Activated CD4-positive, alpha-beta T cell treated with anti-CD3 and anti-CD28 coated beads, Interleukin-2, amount 10 ng/mL, durations not matched to agents 24 days and 14 days (primary cell): ENCODE results near the gene RBM4B. TPM values are rescaled to one million over a fixed set of nuclear protein-coding genes. Genes with fewer than 3 reads are reported as not detected.

Experiments used
- DNase-seq: peaks from one replicate; pipeline ENCODE4 v3.0.0; 2022
- H3K27ac Mint-ChIP-seq: one replicate; pipeline ENCODE4 v1.8.0; 2022; ENCODE audit warnings: mild to moderate bottlenecking, mixed read lengths
- H3K27me3 Mint-ChIP-seq: one replicate; pipeline ENCODE4 v1.8.0; 2022; ENCODE audit warnings: mixed read lengths
- H3K36me3 Mint-ChIP-seq: one replicate; pipeline ENCODE4 v1.8.0; 2022; ENCODE audit warnings: low read depth, mild to moderate bottlenecking, mixed read lengths
- H3K4me1 Mint-ChIP-seq: one replicate; pipeline ENCODE4 v1.8.0; 2021; ENCODE audit warnings: mixed read lengths
- H3K4me3 Mint-ChIP-seq: one replicate; pipeline ENCODE4 v1.8.0; 2022; ENCODE audit warnings: mild to moderate bottlenecking, moderate library complexity, mixed read lengths
- H3K9me3 Mint-ChIP-seq: one replicate; pipeline ENCODE4 v1.8.0; 2021; ENCODE audit warnings: mixed read lengths
- intact Hi-C: fragments of 100-400 bp; cut with micrococcal nuclease; formaldehyde crosslinking; loops from one replicate; pipeline ENCODE4 v1.15.1; 2023
- total RNA-seq: library from RNA; stranded (reverse); gene quantifications from 2 replicates; pipeline ENCODE4 v1.2.3, GENCODE V29; 2022

Gene RBM4B
- total RNA-seq, 1 donor from 2014 or later, result 15.6 TPM

GRCh38 chr11:66686801-66687750 lies 9.4 kb upstream of the RBM4B start:
- no peak for DNase-seq
- Mint-ChIP-seq H3K27ac (no peak overlapping the region), H3K4me1 (no peaks in the 10 kb centered on the region), H3K27me3 (no peaks in the 10 kb centered on the region), H3K4me3 (no peak overlapping the region), H3K36me3 (no peaks in the 10 kb centered on the region), H3K9me3 (no peaks in the 10 kb centered on the region)
- intact Hi-C loops, result no loop called here

- DNase-seq, result no peak
Observed at GRCh38 chr11:66686100-66686785, 8.6 kb upstream of the RBM4B start.

GRCh38 chr11:66685276-66686099 lies 7.8 kb upstream of the RBM4B start:
- Mint-ChIP-seq H3K9me3 (no peaks in the 10 kb centered on the region), H3K4me1 (no peaks in the 10 kb centered on the region), H3K36me3 (no peaks in the 10 kb centered on the region), H3K4me3 (no peak overlapping the region), H3K27me3 (no peaks in the 10 kb centered on the region), H3K27ac (no peak overlapping the region)
- no peak for DNase-seq
- intact Hi-C loops, result no loop called here

More at GRCh38 chr11:66686100-66686785, 8.6 kb upstream of the RBM4B start:
- Mint-ChIP-seq H3K4me1 (no peaks in the 10 kb centered on the region), H3K4me3 (no peak overlapping the region), H3K27me3 (no peaks in the 10 kb centered on the region), H3K36me3 (no peaks in the 10 kb centered on the region), H3K27ac (no peak overlapping the region), H3K9me3 (no peaks in the 10 kb centered on the region)
- intact Hi-C loops, result no loop called here

- Mint-ChIP-seq H3K4me1 (no peaks in the 10 kb centered on the region), H3K27me3 (no peaks in the 10 kb centered on the region), H3K4me3 (no peak overlapping the region), H3K9me3 (no peaks in the 10 kb centered on the region), H3K36me3 (no peaks in the 10 kb centered on the region), H3K27ac (no peak overlapping the region)
- intact Hi-C loops, result no loop called here
- no peak for DNase-seq
Observed at GRCh38 chr11:66684635-66685034, 6.9 kb upstream of the RBM4B start.

GRCh38 chr11:66683877-66684276 lies 6.2 kb upstream of the RBM4B start:
- no peaks in the 10 kb centered on the region for H3K4me1 Mint-ChIP-seq
- no peak overlapping the region for H3K27ac Mint-ChIP-seq
- no peaks in the 10 kb centered on the region for H3K36me3 Mint-ChIP-seq
- no peak overlapping the region for H3K4me3 Mint-ChIP-seq
- no peaks in the 10 kb centered on the region for H3K27me3 Mint-ChIP-seq
- DNase-seq, result no peak
- H3K9me3 Mint-ChIP-seq, result no peaks in the 10 kb centered on the region
- intact Hi-C loops, result no loop called here

- DNase-seq, result no peak
- Mint-ChIP-seq H3K9me3 (no peaks in the 10 kb centered on the region), H3K4me1 (peaks cover 19% of the 10 kb centered on the region), H3K27ac (no peak overlapping the region), H3K4me3 (no peak overlapping the region), H3K36me3 (peaks cover 8% of the 10 kb centered on the region), H3K27me3 (no peaks in the 10 kb centered on the region)
- intact Hi-C loops, result no loop called here
Observed at GRCh38 chr11:66680966-66681645, 3.4 kb upstream of the RBM4B start.

- intact Hi-C loops, result loop anchor here (1.0 kb wide), 3 partner anchors 39 to 197 kb away; partner anchors contain the start of genes DPP3, RBM14 and RBM4
- Mint-ChIP-seq H3K4me3 (peak overlapping the region; percentile 96), H3K27me3 (no peaks in the 10 kb centered on the region), H3K9me3 (no peaks in the 10 kb centered on the region), H3K36me3 (peaks cover 16% of the 10 kb centered on the region), H3K27ac (peak overlapping the region; percentile 99), H3K4me1 (peaks cover 34% of the 10 kb centered on the region)
- no peak for DNase-seq
Observed at GRCh38 chr11:66676931-66677598, 622 bp downstream of the RBM4B start.

GRCh38 chr11:66676282-66676919 lies 1.3 kb downstream of the RBM4B start:
- H3K4me3 Mint-ChIP-seq, result peak overlapping the region; percentile 96
- peaks cover 34% of the 10 kb centered on the region for H3K4me1 Mint-ChIP-seq
- intact Hi-C loops, result no loop called here
- H3K27me3 Mint-ChIP-seq, result no peaks in the 10 kb centered on the region
- H3K9me3 Mint-ChIP-seq, result no peaks in the 10 kb centered on the region
- peak overlapping the region; percentile 99 for H3K27ac Mint-ChIP-seq
- DNase-seq, result no peak
- H3K36me3 Mint-ChIP-seq, result peaks cover 16% of the 10 kb centered on the region

GRCh38 chr11:66674964-66675602 lies 2.6 kb downstream of the RBM4B start:
- DNase-seq, result no peak
- Mint-ChIP-seq H3K4me3 (peak overlapping the region; percentile 4), H3K27ac (no peak overlapping the region), H3K27me3 (no peaks in the 10 kb centered on the region), H3K9me3 (no peaks in the 10 kb centered on the region), H3K4me1 (peaks cover 34% of the 10 kb centered on the region), H3K36me3 (peaks cover 19% of the 10 kb centered on the region)
- intact Hi-C loops, result no loop called here

- Mint-ChIP-seq H3K27me3 (no peaks in the 10 kb centered on the region), H3K27ac (no peak overlapping the region), H3K4me3 (no peak overlapping the region), H3K36me3 (peaks cover 20% of the 10 kb centered on the region), H3K9me3 (no peaks in the 10 kb centered on the region), H3K4me1 (peaks cover 14% of the 10 kb centered on the region)
- DNase-seq, result no peak
- intact Hi-C loops, result no loop called here
Observed at GRCh38 chr11:66670816-66671215, 6.9 kb downstream of the RBM4B start.

- no peak for DNase-seq
- no peak overlapping the region for H3K27ac Mint-ChIP-seq
- peaks cover 30% of the 10 kb centered on the region for H3K36me3 Mint-ChIP-seq
- H3K9me3 Mint-ChIP-seq, result no peaks in the 10 kb centered on the region
- intact Hi-C loops, result no loop called here
- H3K4me3 Mint-ChIP-seq, result no peak overlapping the region
- H3K4me1 Mint-ChIP-seq, result peaks cover 4% of the 10 kb centered on the region
- H3K27me3 Mint-ChIP-seq, result no peaks in the 10 kb centered on the region
Observed at GRCh38 chr11:66665369-66665768, 12.3 kb downstream of the RBM4B start.

- Mint-ChIP-seq H3K36me3 (peaks cover 37% of the 10 kb centered on the region), H3K27ac (no peak overlapping the region), H3K4me1 (peaks cover 4% of the 10 kb centered on the region), H3K27me3 (no peaks in the 10 kb centered on the region), H3K4me3 (no peak overlapping the region), H3K9me3 (no peaks in the 10 kb centered on the region)
- intact Hi-C loops, result no loop called here
- DNase-seq, result no peak
Observed at GRCh38 chr11:66663741-66664296, 13.9 kb downstream of the RBM4B start.
